Amygdala (tissue), 56 donors: ENCODE data around the gene RPS6KA2.

Experiments
- DNase-seq, 56 donors: peaks; one replicate each; lab custom pipeline; 2025; lab: John Stamatoyannopoulos, UW

RPS6KA2 gene

GRCh38 chr6:166627033-166627874 lies at the start of gene RPS6KA2:
RPS6KA2 (minus strand) TSS chr6:166627251; CDS start chr6:166627019, 232 bp downstream.
- DNase-seq = peak; percentile 95 to 100 (median 100)

- DNase-seq = no peak
These were observed 49.3 kb upstream of the RPS6KA2 start for GRCh38 chr6:166676270-166676860.

- no peak for DNase-seq
These were observed 48.7 kb upstream of the RPS6KA2 start for GRCh38 chr6:166675736-166676135.

GRCh38 chr6:166673309-166673708 lies 46.3 kb upstream of the RPS6KA2 start:
- no peak for DNase-seq

GRCh38 chr6:166672624-166673206 lies 45.7 kb upstream of the RPS6KA2 start:
- DNase-seq = no peak

GRCh38 chr6:166672146-166672545 lies 45.1 kb upstream of the RPS6KA2 start:
- DNase-seq = no peak

- DNase-seq = no peak
These were observed 44.5 kb upstream of the RPS6KA2 start for GRCh38 chr6:166671434-166672081.

GRCh38 chr6:166670894-166671293 lies 43.8 kb upstream of the RPS6KA2 start:
- no peak for DNase-seq

- DNase-seq = no peak
These were observed 43.0 kb upstream of the RPS6KA2 start for GRCh38 chr6:166670013-166670412.

- DNase-seq = no peak
These were observed 41.0 kb upstream of the RPS6KA2 start for GRCh38 chr6:166667796-166668610.

GRCh38 chr6:166664135-166664534 lies 37.1 kb upstream of the RPS6KA2 start:
- DNase-seq = no peak

GRCh38 chr6:166663568-166663967 lies 36.5 kb upstream of the RPS6KA2 start:
- no peak for DNase-seq

- DNase-seq = no peak
These were observed 35.6 kb upstream of the RPS6KA2 start for GRCh38 chr6:166662690-166663089.

GRCh38 chr6:166661327-166662085 lies 34.5 kb upstream of the RPS6KA2 start:
- DNase-seq = no peak

GRCh38 chr6:166660157-166660688 lies 33.2 kb upstream of the RPS6KA2 start:
- DNase-seq = no peak

- DNase-seq = no peak
These were observed 32.5 kb upstream of the RPS6KA2 start for GRCh38 chr6:166659581-166659980.

GRCh38 chr6:166658792-166659150 lies 31.7 kb upstream of the RPS6KA2 start:
- DNase-seq = no peak

- no peak for DNase-seq
These were observed 31.2 kb upstream of the RPS6KA2 start for GRCh38 chr6:166658115-166658791.

- no peak for DNase-seq
These were observed 30.5 kb upstream of the RPS6KA2 start for GRCh38 chr6:166657531-166657930.
